ENCODE data around the gene GPR52.

Gene GPR52

GRCh38 chr1:174466607-174467006 lies 18.8 kb downstream of the GPR52 start:
- DNase-seq (ENCODE audit: low read depth in 3 of 3): no peak

GRCh38 chr1:174469052-174469451 lies 21.3 kb downstream of the GPR52 start:
- DNase-seq (ENCODE audit: low read depth in 3 of 3): no peak

GRCh38 chr1:174469687-174470086 lies 21.9 kb downstream of the GPR52 start:
- DNase-seq (ENCODE audit: low read depth in 3 of 3): no peak

- no peak for DNase-seq (ENCODE audit: low read depth in 3 of 3)
Measured at GRCh38 chr1:174479281-174479680, 31.5 kb downstream of the GPR52 start.

- DNase-seq (ENCODE audit: low read depth in 3 of 3): no peak
Measured at GRCh38 chr1:174480324-174480723, 32.6 kb downstream of the GPR52 start.

GRCh38 chr1:174491606-174492005 lies 43.8 kb downstream of the GPR52 start:
- DNase-seq (ENCODE audit: low read depth in 3 of 3): no peak

GRCh38 chr1:174497478-174497877 lies 49.7 kb downstream of the GPR52 start:
- DNase-seq (ENCODE audit: low read depth in 3 of 3): no peak

Measured in stimulated activated CD4-positive, alpha-beta T cell treated with anti-CD3 and anti-CD28 coated beads, TNF-alpha, amount 100 ng/mL, for 24 hours (primary cell).